Astrocyte (in vitro differentiated cells and primary cell): ENCODE results near the gene CHGA.

Experiments
- CTCF ChIP-seq: IDR thresholded peaks from 2 replicates; pipeline ENCODE4 v1.5.1; 2011; ENCODE audit warnings: low read depth, mild to moderate bottlenecking, inconsistent platforms, low read length, moderate library complexity; ENCODE audit not compliant: insufficient read depth
- EZH2 ChIP-seq: IDR thresholded peaks from 2 replicates; pipeline ENCODE4 v1.6.1; 2012; ENCODE audit warnings: mild to moderate bottlenecking, low read length, inconsistent platforms; ENCODE audit not compliant: insufficient read depth

GRCh38 chr14:92984082-92984788, 61.3 kb downstream of the CHGA start:
- TF ChIP-seq CTCF, result no peak
- no peak for TF ChIP-seq EZH2
